Inflammatory macrophage treated with lipopolysaccharide for 4 hours (primary cell): ENCODE results near the gene PPP1R12B.
A peak's percentile ranks its signal among the peaks of the same experiment; 100 is the strongest.
"Not testable (repeated sequence)": the region's sequence is repeated elsewhere in the genome, so short reads cannot be mapped to it uniquely, and the experiment has no call there.

Experiments used
- DNase-seq: peaks from one replicate; pipeline ENCODE4 v3.0.0-alpha.2; 2020

The PPP1R12B gene

DNA sequence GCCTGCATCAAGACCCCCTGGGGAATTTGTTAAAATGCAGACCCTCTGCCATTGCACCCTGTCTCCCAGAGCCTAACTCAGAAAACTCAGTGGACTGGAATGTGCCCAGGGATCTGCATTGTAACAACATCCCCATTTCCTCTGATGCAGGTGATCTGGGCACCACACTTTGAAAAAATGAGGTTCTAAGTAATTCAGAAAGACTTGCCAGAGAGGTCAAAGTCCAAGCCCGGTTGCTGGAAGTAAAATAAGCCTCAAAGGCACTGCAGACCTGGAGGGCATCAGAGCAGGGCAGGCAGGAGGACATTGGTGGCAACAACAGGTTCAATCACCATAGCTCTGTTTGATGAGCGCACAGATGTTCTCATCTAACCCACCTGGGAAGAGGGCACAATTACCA, 271.0 kb downstream of the PPP1R12B start:
- no peak for DNase-seq

DNA sequence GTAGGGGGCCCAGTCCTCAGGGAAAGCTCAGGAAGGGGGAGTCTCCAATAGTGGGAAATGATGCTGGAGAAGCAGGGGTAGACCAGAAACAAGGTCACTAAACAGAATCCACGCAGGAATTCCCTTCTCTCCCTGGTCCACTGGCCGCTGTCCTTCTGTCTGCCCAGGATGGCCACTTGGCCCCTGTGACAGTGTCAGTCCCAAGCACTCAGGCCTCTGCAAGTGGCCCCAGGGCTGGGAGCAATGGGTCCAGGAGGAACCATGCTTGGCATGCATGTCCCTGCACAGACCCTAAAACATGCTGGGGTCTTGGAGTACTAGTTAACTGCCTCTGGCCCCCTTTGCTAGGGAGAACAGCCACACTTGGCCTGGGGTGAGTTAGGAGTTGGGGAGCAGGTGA, 271.5 kb downstream of the PPP1R12B start:
- not testable (repeated sequence) for DNase-seq

DNA sequence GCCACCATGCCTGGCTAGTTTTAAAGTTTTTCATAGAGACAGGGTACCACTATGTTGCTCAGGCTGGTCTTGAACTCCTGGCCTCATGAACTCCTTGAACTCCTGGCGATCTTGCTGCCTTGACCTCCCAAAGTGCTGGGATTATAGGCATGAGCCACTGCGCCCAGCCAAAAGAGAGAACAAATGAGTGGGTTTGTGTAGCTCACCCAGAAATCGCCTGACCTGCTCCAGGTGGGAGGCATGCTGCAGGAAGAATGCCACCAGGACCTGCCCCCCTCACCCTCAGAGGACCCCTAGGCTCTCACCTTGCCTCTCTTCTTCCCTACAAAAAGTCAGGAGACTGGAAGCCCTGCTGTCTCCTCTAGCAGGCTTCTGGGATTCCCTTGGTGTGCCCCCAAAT, 272.9 kb downstream of the PPP1R12B start:
- no peak for DNase-seq

DNA sequence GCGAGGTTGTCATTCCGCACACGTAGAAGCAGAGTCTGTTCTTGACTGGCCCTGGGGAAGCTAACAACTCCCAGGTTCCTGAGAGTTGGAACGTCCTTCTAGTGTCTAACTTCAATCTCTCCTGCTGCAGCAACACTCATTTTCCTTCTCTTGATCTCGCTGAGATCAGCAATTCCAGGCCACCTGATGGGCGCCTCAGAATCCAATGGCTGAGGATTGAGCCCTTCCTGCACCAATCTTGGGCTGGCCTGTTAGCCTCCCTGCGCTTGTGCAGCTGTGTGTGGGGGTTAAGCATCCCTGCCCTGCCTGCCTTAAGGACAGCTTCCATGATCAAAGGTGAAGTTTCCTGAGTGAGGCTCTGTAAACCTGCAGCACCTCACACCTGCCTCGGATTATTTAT, 273.9 kb downstream of the PPP1R12B start:
- no peak for DNase-seq

DNA sequence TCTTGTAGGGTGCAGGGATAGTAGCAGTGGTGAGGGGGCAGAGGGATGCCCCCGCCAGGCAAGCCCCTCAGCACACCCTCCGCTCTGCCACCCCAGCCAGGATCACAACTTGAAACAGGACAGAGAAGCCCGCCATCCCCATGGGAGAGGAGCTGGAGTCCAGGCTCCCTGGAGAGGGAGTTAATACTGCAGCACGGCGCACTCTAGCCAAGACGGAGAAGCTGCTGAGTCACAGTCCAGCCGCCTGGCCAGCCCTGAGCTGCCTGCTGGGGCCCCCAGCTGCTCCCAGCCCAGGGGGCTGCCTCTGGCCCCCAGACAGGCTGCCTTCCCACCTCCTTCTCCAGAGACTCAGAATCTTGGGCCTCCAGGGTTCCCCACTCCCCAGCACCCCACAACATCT, 274.6 kb downstream of the PPP1R12B start:
- DNase-seq, result peak; percentile 11

DNA sequence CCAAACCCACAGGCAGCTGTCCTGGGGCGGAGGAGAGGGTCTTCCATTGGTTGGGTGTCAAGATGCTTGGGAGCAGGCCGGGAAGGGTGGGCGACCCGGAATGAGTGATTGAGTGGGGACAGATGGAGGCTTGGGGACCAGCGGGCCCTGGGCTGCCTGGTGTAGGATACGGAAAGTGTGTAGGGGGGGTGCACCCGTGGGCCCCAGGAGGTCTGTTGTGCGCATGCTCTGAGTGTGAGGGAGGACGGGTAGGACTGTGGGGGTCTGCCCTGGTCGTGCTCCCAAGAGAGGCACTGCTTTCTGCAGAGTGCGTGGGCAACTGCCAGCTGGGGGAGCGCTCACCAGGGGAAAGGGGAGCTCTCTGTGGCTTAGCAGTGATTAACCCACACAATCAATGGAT, 275.0 kb downstream of the PPP1R12B start:
- not testable (repeated sequence) for DNase-seq

DNA sequence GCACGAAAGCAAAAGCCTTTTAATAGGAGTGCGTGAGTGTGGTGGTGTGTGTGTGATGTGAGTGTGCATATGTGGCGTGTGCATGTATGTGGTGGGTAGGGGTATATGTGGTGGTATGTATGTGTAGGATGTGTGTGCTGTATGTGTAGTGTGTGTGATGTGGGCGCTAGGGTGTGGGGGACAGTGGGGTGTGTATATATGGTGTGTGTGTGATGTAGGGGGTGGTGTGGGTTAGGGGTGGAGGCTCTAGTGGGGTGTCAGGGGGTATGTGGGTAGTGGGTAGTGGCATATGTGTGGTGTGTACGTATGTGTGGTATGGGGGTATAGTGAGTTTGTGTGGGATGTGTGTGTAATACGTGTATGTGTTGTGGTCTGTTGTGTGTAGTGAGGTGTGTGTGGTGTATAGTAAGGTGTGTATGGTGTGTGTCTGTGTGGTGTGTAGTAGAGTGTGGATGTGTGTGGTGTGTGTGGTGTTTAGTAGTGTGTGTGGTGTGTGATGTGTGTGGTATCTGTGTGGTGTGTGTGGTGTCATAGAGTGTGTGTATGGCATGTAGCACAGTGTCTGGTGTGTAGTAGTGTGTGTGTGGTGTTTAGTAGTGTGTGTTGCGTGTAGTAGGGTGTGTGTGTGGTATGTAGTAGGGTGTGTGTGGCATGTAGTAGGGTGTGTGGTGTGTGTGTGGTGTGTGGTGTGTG, 275.7 kb downstream of the PPP1R12B start:
- DNase-seq, result no peak

DNA sequence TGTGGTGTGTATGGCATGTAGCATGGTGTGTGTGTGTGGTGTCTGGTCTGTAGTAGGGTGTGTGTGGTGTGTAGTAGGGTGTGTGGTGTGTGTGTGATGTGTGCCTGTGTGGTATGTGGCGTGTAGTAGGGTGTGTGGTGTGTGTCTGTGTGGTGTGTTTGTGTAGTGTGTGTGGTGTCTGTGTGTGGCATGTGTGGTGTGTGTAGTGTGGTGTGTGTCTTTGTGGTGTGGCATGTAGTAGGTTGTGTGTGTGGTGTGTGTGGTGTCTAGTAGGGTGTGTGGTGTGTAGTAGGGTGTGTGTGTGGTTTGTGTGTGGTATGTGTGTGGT, 276.2 kb downstream of the PPP1R12B start:
- DNase-seq, result no peak

DNA sequence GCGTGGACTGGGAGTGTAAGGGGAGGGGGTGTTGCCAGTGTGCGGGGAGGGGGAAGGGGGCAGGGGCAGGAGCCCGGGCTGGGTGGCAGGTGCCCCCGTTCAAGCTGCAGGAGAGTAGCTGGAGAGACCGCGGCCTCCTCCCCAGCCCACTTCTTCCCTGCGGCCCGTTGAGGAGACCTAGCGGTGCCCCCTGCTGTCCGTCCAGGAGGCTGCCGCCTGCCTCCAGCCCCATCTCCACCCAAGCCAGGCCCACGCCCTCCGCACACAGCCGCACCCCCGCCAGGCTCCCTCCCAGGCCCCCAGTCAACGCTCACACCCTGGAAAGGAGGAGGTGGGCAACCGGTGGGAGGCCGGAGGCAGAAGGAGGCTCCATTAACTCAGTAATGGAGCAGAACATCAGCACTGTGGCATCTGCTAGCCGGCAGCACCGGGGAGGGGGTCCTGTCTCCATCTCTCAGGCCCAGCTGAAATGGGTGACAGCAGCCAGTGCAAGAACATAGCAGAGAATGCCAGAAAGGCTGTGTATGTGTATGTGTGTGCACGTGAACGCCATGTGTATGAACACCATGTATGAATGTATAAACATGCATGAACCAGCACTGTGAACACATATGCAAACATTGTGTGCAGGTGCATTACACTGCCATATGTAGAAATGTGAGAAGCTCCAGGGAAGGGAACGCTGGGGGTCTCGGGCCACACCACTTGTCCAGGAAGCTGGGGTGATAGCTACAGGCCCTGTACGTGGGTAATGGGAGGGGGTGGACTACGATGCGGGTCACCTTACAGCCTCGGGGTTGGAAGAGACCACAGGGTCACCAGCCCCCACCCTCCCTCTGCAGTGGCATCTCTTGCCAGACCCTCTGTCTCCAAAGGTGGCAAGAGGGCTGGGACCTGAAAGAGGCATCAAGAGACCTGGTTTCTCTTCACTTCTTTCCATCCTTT, 277.2 kb downstream of the PPP1R12B start:
- DNase-seq, result peak; percentile 68

DNA sequence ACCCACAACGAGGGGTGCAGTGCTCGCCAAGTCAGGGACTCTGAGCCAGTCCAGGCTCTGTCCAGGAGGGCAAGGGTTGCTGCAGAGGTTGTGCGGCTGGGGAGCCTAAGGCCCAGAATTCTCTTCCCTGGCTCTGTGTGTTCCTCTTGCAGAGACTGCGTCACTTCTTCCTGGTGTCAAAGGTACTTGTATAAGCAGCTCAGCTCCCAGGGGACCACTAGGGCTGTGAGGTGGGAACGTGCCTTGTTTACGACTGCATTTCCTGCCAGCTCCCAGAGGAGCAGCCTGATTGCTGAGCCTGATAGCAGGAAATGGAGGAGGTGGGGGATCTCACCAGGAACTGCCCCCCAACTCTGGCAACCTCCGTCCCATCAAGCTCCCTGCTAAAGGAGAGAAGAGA, 278.5 kb downstream of the PPP1R12B start:
- DNase-seq, result not testable (repeated sequence)

DNA sequence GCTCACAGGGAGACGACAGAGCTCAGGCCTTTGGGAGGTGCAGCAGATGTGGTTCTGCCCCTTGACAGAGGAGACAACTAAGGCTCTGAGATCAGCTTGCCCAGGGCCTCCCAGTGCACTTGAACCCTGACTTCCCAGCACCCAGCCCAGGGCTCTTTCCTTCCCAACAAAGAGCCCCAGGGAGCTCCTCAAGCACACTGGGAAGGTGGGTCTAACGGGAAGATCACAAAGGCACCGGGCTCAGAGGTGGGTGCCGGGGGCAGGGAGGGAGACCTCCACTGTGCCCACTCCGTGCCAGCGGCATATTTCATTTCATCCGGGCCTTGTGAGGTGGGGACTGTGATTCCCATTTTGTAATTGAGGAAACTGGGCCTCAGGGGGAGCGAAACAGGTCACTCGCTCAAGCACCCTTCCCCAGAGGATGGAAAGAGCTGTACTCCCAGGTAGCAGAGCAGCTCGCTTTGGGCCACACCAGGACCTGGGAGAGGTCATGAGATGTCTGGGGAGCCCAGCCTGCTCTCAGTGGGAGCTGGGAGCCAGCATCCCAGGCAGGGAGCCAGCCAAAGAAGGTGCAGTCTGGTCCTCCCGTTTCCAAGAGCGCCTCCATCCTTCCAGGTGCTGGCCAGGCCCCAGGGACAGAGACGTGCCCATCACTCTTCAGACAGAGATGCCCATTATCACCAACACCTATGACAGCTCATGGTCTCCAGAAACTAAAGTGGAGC, 279.5 kb downstream of the PPP1R12B start:
- DNase-seq, result no peak

DNA sequence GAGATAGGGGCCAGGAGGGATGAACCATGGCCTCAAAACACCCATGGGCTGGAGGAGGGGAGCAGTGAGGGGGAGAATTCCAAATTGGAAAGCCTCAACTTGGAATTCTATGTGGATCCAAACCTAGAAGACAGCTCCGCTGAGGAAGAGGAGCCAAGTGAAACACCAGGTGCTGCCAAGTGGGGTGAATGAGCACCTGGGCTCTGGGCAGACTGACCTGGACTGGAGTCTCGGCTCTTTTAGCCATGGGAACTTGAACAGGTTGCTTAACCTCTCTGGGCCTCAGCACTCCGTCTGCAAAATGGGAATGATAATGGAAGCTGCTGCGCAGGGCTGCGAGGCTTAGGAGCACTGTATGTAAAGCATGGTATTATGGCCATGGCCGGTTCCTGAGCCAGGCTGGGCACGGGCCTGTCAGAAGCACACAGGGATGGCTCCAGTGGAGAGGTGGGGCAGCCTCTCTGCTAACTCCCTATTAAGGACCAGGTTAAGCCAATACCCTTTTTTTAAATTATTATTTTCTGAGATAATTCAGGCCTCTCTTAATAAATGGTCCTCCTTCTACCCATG, 280.2 kb downstream of the PPP1R12B start:
- no peak for DNase-seq

DNA sequence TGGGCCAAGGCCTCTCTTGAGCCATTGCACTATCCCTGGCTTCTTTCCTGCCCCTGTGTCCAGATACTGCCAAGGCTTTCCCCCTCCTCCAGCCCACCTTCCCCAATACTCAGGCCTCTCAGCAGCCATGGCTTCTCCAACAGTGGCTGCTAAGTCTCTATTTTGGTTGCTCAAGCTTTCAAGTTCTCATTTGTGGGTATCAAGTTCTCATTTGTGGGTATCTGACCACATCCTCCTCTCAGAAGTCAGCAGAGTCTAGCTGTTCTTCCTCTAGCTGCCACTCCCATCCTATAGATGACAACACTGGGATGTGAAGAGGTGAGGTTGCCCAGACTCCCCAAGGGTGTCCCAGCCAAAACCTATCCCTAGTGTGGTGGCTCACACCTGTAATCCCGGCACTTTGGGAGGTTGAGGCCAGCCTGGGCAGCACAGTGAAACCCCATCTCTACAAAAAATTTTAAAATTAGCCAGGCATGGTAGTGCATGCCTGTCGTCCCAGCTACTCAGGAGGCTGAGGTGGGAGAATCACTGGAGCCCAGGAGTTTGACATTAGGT, 280.8 kb downstream of the PPP1R12B start:
- peak; percentile 70 for DNase-seq

DNA sequence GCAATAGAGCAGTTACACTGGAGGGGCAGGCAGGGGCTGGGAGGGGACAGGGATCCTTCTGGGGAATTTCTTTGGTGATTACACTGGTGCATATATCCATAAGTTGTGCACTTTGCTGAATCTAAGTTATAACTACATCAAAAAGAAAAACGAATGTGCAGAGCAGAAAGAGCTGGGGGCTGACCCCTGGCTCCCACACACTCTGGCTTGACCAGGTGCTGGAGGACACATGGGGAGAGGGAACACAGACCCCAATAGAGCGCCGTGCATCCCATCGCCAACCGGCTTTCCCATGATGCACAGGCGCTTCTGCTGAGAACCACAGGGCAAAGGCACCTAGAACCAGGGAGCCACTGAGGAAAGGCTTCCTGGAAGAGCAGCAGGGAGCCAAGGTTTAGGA, 281.6 kb downstream of the PPP1R12B start:
- not testable (repeated sequence) for DNase-seq

DNA sequence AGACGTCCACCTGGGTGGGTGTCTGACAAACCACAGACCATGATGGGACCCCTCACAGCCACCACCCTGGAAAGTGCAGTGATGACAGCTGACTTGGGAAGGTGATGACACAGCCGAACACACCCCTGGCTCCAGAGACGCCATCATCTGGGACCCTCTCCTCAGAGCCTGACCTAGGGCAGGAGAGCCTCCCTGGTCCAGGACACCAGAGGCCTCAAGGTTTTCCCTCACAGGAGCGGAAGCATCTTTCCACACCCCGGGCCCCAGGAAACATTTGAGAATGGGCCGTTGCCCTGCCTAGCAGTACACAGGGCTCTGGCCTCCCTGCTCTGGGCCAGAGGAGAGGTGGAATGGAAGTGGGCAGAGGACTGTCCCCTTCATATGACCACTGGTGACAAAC, 282.0 kb downstream of the PPP1R12B start:
- DNase-seq, result no peak

DNA sequence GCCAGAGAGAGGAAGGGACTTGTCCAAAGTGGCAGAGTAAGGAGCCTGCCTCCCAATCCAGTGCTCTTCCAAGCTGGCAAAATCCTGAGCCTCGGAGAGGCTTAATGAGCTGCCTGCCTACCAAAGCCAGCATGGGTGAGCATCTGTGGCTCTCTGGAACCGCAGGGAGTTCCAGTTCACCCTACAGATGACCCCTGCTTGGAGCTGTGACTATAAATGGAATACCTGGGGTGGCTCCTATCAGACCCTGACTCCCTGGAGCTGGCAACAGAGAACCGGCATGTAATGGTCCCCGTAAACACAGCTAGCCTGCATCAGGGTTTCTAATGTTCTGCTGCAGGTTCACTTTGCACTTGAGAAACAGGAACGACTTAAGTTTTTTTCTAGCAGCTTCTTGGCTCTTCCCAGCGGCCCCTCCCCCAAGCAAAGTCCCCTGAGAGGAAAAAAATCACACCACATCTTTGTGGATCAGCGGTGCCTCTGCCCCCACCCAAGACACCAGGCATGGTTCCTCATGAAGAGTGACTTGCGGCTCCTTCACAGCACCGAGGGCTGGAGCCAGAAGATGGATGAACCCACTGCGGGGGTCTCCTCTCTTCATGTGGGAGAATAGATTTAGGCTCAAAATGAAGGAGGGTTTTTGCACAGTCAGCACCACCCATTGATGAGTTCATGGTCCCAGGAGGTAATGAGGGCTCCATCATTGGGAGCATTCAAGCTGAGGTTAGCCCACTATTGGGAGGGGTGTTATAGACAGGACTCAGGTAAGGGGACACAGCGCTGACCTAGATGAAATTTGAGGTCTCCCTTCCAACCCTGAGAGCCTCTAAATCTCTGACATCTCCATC, 282.8 kb downstream of the PPP1R12B start:
- DNase-seq, result no peak

DNA sequence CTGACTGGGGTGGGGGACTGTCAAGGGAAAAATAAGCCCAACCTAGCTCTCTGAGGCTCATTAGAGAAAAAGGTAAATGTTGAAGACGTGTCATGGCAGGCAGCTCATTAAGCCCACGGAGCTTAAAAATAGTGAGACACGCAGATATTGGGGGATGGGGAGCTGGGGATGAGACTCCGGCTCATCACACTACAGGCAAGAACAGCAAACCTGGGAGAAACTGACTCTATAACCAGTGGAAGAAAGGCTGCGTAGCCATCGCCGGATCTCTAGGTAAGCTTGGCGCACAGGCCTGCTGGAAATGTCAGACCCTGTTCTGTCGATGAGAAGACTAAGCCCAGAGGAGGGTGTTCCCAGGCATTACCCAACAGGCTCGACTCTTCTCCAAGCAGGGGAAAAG, 283.7 kb downstream of the PPP1R12B start:
- DNase-seq, result no peak

DNA sequence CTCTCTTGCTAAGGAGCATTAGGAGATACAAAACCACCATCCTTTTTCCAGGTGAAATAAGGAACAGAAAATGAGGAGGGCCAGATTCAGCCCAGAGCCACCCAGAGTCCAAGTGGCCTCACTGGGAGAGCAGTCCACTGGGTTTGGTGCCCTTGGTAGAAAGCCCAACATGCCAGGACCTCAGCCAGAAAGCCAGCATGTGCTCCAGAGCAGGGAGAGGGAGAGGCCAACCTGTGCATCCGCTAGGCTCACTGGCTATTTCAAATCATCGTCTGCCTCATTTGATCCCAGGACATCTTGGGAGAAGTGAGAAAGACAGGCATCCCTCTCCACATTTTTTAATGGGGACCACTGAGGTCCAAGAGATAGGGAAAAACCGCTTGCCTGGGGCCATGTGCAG, 287.7 kb downstream of the PPP1R12B start:
- DNase-seq, result not testable (repeated sequence)

DNA sequence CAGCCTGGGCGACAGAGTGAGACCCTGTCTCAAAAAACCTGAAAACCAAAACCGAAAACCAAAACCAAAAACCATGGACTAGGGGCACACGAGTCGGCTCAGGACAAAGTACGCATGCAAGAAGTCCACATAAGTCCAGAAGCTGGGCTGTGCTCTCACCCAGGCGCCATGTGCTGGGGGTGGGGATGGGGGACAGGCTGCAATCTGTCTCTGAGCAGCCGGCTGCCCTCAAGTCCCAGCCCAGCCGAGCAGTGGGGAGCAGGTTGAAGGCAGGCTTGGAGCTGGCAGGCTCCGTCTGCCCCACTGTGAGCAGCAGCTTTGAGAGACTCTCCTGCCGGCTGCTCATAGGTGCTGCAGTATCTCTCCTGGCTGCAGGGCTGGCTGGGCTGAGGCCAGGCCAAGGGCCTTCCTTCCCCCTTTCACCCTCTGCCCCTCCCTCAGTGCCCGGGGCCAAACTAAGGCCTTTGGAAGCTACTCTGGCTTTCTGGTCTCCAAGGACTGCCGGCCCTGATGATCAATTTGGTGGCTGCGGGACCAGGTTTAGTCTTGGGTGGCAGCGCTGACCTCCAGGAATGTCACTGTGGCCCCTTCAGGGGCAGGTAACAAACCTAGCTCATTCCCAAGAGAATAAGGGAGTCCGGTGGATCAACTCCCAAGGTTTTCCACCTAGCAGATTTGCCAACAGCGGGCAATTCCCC, 289.0 kb downstream of the PPP1R12B start:
- not testable (repeated sequence) for DNase-seq

DNA sequence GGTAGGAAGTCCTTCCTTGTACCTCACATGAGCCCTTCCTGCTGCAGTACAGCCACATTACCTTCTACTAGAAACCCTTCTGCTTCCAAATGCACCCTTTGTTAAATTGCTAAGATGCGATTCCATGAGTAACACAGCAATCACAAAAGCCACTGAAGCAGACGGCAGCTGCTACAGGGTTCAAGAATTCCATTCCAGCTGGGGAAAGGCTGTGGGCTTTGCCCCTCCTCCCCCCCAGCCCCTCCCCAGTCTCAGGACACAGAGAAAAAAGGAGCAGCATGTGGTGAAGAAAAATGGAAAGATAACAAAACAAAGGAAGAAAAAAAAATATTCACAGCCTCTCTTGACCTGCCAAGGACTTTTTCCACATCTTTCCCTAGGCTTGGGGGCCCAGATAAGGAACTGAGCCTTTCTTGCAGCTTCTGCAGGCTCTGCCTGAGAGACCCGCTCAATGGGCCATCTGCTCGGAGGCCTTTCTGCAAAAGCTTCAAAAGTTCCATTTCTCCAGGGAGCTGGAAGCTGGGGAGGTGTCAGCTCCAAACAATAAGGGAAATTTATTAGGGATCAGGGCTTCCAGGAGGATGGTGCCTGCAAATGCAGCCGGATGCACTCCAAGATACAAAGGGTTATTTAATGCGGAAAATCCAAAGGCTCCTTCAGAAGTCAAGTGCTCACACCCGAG, 289.7 kb downstream of the PPP1R12B start:
- DNase-seq, result no peak
